KMS-11 (cell line): ENCODE results near the gene ASH1L.
A peak's percentile ranks its signal among the peaks of the same experiment; 100 is the strongest.
"Not testable (repeated sequence)": the region's sequence is repeated elsewhere in the genome, so short reads cannot be mapped to it uniquely, and the experiment has no call there.

Source experiments
- H2AFZ ChIP-seq: fragments of 200-600 bp; sonication (generic); 2 replicates; pipeline ENCODE4 v1.6.1; 2016; ENCODE audit warnings: antibody characterized with exemption, mixed run types, low read depth
- H3K27ac ChIP-seq: fragments of 200-600 bp; sonication (generic); 2 replicates; pipeline ENCODE4 v1.6.1; 2016; ENCODE audit warnings: mild to moderate bottlenecking, mixed run types
- H3K27me3 ChIP-seq: fragments of 200-600 bp; sonication (generic); 2 replicates; pipeline ENCODE4 v1.6.1; 2017; ENCODE audit warnings: mild to moderate bottlenecking, low read depth, mixed run types, moderate library complexity; ENCODE audit not compliant: insufficient read depth
- H3K36me3 ChIP-seq: fragments of 200-600 bp; sonication (generic); 2 replicates; pipeline ENCODE4 v1.6.1; 2017; ENCODE audit warnings: mild to moderate bottlenecking, mixed run types; ENCODE audit not compliant: insufficient read depth
- H3K4me1 ChIP-seq: fragments of 200-600 bp; sonication (generic); 2 replicates; pipeline ENCODE4 v1.6.1; 2016; ENCODE audit warnings: mild to moderate bottlenecking, low read depth, mixed run types; ENCODE audit not compliant: poor library complexity, severe bottlenecking
- H3K4me2 ChIP-seq: fragments of 200-600 bp; sonication (generic); 2 replicates; pipeline ENCODE4 v1.7.0; 2016; ENCODE audit warnings: mild to moderate bottlenecking, mixed run types
- H3K4me3 ChIP-seq: fragments of 200-600 bp; sonication (generic); IDR thresholded peaks from 2 replicates; pipeline ENCODE4 v1.6.1; 2017; ENCODE audit warnings: low read depth, low read length, mixed read lengths; ENCODE audit not compliant: insufficient read depth
- H3K79me2 ChIP-seq: fragments of 200-600 bp; sonication (generic); 2 replicates; pipeline ENCODE4 v1.6.1; 2016; ENCODE audit warnings: low read depth, mixed run types; ENCODE audit not compliant: insufficient read depth
- H3K9ac ChIP-seq: fragments of 200-600 bp; sonication (generic); 2 replicates; pipeline ENCODE4 v1.6.1; 2016; ENCODE audit warnings: mild to moderate bottlenecking, mixed run types
- H4K20me1 ChIP-seq: fragments of 200-600 bp; sonication (generic); 2 replicates; pipeline ENCODE4 v1.6.1; 2016; ENCODE audit warnings: mild to moderate bottlenecking, mixed run types; ENCODE audit not compliant: insufficient read depth
- TF ChIP-seq, protein P1 (sequence below): fragments of 200-600 bp; sonication (generic); conservative IDR thresholded peaks from 2 replicates; pipeline ENCODE4 v1.6.1; 2017; ENCODE audit warnings: low read depth, mild to moderate bottlenecking, antibody characterized with exemption, low read length, moderate library complexity, mixed read lengths

The ASH1L gene

DNA sequence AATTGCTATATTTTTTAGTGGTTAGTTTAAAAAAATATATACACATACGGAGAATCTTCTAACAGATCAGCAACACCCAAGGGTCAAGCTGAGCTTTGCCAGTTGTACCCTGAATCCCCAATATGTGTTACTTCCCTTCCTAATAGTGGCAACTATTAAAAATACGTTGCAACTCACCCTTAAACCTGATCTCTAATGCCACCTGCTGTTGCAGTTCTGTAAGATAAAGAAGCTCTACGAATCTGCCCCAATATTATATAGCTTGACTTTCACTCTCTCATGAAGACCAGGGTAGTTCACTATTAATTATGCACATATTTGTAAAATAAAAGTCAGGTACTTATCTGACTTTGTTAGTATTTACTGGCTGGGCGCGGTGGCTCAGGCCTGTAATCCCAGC, 58.4 kb downstream of the ASH1L start:
- H3K27ac ChIP-seq = no peak overlapping the region; the same call in 1 of the 2 replicates
- H4K20me1 ChIP-seq = peaks cover 74% of the 10 kb centered on the region
- H3K79me2 ChIP-seq = peaks cover 98% of the 10 kb centered on the region
- H3K27me3 ChIP-seq = no peaks in the 10 kb centered on the region
- peaks cover 70% of the 10 kb centered on the region for H3K4me1 ChIP-seq
- no peak overlapping the region for H3K4me3 ChIP-seq
- peak overlapping the region; percentile 1; the same call in 1 of the 2 replicates for H3K4me2 ChIP-seq
- no peak overlapping the region for H3K9ac ChIP-seq
- TF ChIP-seq, protein P1, sequence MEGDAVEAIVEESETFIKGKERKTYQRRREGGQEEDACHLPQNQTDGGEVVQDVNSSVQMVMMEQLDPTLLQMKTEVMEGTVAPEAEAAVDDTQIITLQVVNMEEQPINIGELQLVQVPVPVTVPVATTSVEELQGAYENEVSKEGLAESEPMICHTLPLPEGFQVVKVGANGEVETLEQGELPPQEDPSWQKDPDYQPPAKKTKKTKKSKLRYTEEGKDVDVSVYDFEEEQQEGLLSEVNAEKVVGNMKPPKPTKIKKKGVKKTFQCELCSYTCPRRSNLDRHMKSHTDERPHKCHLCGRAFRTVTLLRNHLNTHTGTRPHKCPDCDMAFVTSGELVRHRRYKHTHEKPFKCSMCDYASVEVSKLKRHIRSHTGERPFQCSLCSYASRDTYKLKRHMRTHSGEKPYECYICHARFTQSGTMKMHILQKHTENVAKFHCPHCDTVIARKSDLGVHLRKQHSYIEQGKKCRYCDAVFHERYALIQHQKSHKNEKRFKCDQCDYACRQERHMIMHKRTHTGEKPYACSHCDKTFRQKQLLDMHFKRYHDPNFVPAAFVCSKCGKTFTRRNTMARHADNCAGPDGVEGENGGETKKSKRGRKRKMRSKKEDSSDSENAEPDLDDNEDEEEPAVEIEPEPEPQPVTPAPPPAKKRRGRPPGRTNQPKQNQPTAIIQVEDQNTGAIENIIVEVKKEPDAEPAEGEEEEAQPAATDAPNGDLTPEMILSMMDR = peak; percentile 90
- no peaks in the 10 kb centered on the region for H3K36me3 ChIP-seq
- no peak overlapping the region for H2AFZ ChIP-seq

DNA sequence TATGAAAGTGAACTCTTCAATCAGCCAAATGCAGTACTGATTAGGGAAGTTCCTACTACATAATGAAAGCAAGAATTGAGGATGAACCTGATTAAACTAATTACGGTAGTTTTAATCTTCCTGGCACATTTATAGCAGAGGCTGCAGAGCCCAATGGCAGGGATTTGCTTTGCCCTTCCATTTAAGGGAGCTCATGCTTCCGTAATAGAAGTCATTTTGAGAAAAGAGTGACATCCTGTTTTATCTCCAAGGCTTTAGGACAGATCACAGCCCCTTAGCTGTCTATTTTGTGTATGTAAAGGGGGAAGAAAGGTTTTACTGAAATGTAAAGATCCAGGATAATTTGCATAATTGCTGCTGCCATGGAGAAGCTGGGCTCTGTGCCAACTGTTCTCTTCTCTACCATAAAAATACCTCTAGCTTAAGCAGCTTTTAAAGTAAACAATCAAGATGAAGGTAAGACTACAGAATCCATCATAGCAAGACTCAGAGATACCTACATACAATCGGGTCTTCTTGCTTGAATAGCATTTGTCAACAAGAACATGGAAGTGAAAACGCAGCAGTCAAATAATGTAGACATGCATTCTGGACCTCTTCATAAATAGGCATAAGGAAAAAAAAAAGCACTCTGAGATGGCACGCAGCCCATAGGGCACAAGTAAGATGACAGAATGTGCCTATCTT, 62.5 kb downstream of the ASH1L start:
- Histone ChIP-seq H3K27ac (no peak overlapping the region), H3K79me2 (peaks cover 97% of the 10 kb centered on the region), H3K4me3 (no peak overlapping the region), H2AFZ (no peak overlapping the region), H3K4me1 (peaks cover 56% of the 10 kb centered on the region), H3K4me2 (peak overlapping the region; percentile 8), H3K27me3 (no peaks in the 10 kb centered on the region), H3K9ac (no peak overlapping the region), H3K36me3 (no peaks in the 10 kb centered on the region), H4K20me1 (peaks cover 53% of the 10 kb centered on the region)
- TF ChIP-seq, protein P1 = no peak

DNA sequence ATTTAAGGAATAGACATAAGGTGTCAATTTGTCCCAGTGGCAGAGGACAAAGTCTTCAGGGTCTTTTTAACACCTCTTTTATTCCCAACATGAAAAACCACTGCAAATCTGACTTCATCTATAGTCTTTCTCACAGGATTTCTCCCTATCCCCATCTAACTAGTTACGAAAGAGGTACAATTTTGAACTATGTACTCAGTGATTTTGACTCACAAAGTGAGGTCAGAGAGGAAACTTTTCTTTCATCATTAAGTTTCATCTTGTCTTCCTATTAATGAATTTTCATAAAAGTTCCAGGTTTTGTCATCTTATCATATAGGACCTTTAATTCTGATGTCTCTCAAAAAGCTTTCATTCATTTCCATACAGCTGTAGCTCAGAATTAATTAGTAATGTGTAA, 63.3 kb downstream of the ASH1L start:
- TF ChIP-seq, protein P1 = no peak
- Histone ChIP-seq H3K9ac (no peak overlapping the region), H3K4me2 (no peak overlapping the region), H2AFZ (no peak overlapping the region), H3K36me3 (no peaks in the 10 kb centered on the region), H3K4me1 (peaks cover 47% of the 10 kb centered on the region), H3K79me2 (peaks cover 97% of the 10 kb centered on the region), H3K27me3 (no peaks in the 10 kb centered on the region), H3K4me3 (no peak overlapping the region), H4K20me1 (peaks cover 53% of the 10 kb centered on the region), H3K27ac (no peak overlapping the region)

DNA sequence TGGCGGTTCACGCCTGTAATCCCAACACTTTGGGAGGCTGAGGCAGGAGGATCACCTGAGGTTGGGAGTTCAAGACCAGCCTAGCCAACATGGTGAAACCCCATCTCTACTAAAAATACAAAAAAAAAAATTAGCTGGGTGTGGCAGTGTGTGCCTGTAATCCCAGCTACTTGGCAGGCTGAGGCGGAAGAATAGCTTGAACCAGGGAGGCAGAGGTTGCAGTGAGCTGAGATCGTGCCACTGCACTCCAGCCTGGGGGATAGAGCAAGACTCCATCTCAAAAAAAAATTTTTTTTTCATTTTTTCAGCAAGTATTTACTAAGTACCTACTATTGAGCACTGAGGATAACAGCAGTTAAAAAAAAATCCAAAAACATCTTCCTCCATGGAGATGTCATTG, 69.0 kb downstream of the ASH1L start:
- peaks cover 93% of the 10 kb centered on the region for H3K79me2 ChIP-seq
- H3K4me1 ChIP-seq = peaks cover 13% of the 10 kb centered on the region
- not testable (repeated sequence) for H2AFZ ChIP-seq, H3K27me3 ChIP-seq, H3K27ac ChIP-seq, H3K4me3 ChIP-seq, H3K4me2 ChIP-seq, H3K9ac ChIP-seq, H3K36me3 ChIP-seq
- H4K20me1 ChIP-seq = peaks cover 20% of the 10 kb centered on the region; the same call in 1 of the 2 replicates

DNA sequence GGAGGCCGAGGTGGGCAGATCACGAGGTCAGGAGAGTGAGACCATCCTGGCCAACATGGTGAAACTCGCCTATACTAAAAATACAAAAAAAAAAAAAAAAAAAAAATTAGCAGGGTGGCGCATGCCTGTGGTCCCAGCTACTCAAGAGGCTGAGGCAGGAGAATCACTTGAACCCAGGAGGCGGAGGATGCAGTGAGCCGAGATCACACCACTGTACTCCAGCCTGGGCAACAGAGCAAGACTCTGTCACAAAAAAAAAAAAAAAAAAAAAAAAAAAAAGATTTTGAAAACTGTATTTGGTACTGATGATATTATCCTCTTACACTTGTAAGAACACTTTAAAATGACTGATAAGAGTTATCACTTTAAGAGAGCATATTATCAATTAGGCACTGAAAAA, 74.2 kb downstream of the ASH1L start:
- not testable (repeated sequence) for H2AFZ ChIP-seq, H3K9ac ChIP-seq, H3K4me3 ChIP-seq, H3K27ac ChIP-seq, H3K4me2 ChIP-seq, H3K27me3 ChIP-seq, H3K36me3 ChIP-seq
- H3K79me2 ChIP-seq = peaks cover 96% of the 10 kb centered on the region
- peaks cover 23% of the 10 kb centered on the region for H4K20me1 ChIP-seq
- H3K4me1 ChIP-seq = peaks cover 64% of the 10 kb centered on the region
